Measurements from ENCODE around the gene FYB1. TPM values are rescaled to one million over a fixed set of nuclear protein-coding genes. Genes with fewer than 3 reads are reported as not detected.

The FYB1 gene
- not detected in 2 replicates for total RNA-seq (2014; rRNA removed; shearing (Covaris generic))

- no peak for DNase-seq
- H3K27me3 ChIP-seq (ENCODE audit: control insufficient read depth, insufficient read depth, low read length): no peaks in the 10 kb centered on the region
- no peaks in the 10 kb centered on the region for H3K36me3 ChIP-seq (replicated peaks; ENCODE audit: control insufficient read depth, insufficient read depth, low read length)
- H3K4me3 ChIP-seq (ENCODE audit: insufficient read depth, low read depth, low read length): no peak within 1 kb of the TSS
Measured at GRCh38 chr5:39219437-39219836, at the start of gene FYB1. Gene FYB1 (minus strand): TSS chr5:39219563. CDS start chr5:39202960, 16,603 bp downstream.

GRCh38 chr5:39267186-39267585 is 47.8 kb upstream of the FYB1 start:
- no peak overlapping the region for H3K4me3 ChIP-seq (ENCODE audit: insufficient read depth, low read depth, low read length)
- DNase-seq: no peak
- H3K27me3 ChIP-seq (ENCODE audit: control insufficient read depth, insufficient read depth, low read length): no peaks in the 10 kb centered on the region
- no peaks in the 10 kb centered on the region for H3K36me3 ChIP-seq (replicated peaks; ENCODE audit: control insufficient read depth, insufficient read depth, low read length)

- Histone ChIP-seq H3K36me3 (replicated peaks; ENCODE audit: control insufficient read depth, insufficient read depth, low read length) (no peaks in the 10 kb centered on the region), H3K4me3 (ENCODE audit: insufficient read depth, low read depth, low read length) (no peak overlapping the region), H3K27me3 (ENCODE audit: control insufficient read depth, insufficient read depth, low read length) (no peaks in the 10 kb centered on the region)
- no peak for DNase-seq
Measured at GRCh38 chr5:39266442-39266841, 47.1 kb upstream of the FYB1 start.

GRCh38 chr5:39264528-39264927 is 45.2 kb upstream of the FYB1 start:
- Histone ChIP-seq H3K36me3 (replicated peaks; ENCODE audit: control insufficient read depth, insufficient read depth, low read length) (no peaks in the 10 kb centered on the region), H3K27me3 (ENCODE audit: control insufficient read depth, insufficient read depth, low read length) (no peaks in the 10 kb centered on the region), H3K4me3 (ENCODE audit: insufficient read depth, low read depth, low read length) (no peak overlapping the region)
- no peak for DNase-seq

- no peaks in the 10 kb centered on the region for H3K27me3 ChIP-seq (ENCODE audit: control insufficient read depth, insufficient read depth, low read length)
- no peak overlapping the region for H3K4me3 ChIP-seq (ENCODE audit: insufficient read depth, low read depth, low read length)
- no peaks in the 10 kb centered on the region for H3K36me3 ChIP-seq (replicated peaks; ENCODE audit: control insufficient read depth, insufficient read depth, low read length)
- no peak for DNase-seq
Measured at GRCh38 chr5:39262981-39263380, 43.6 kb upstream of the FYB1 start.

GRCh38 chr5:39260095-39260494 is 40.7 kb upstream of the FYB1 start:
- H3K4me3 ChIP-seq (ENCODE audit: insufficient read depth, low read depth, low read length): no peak overlapping the region
- H3K36me3 ChIP-seq (replicated peaks; ENCODE audit: control insufficient read depth, insufficient read depth, low read length): no peaks in the 10 kb centered on the region
- H3K27me3 ChIP-seq (ENCODE audit: control insufficient read depth, insufficient read depth, low read length): no peaks in the 10 kb centered on the region
- no peak for DNase-seq

GRCh38 chr5:39257554-39257953 is 38.2 kb upstream of the FYB1 start:
- Histone ChIP-seq H3K4me3 (ENCODE audit: insufficient read depth, low read depth, low read length) (no peak overlapping the region), H3K27me3 (ENCODE audit: control insufficient read depth, insufficient read depth, low read length) (no peaks in the 10 kb centered on the region), H3K36me3 (replicated peaks; ENCODE audit: control insufficient read depth, insufficient read depth, low read length) (no peaks in the 10 kb centered on the region)
- no peak for DNase-seq

- H3K4me3 ChIP-seq (ENCODE audit: insufficient read depth, low read depth, low read length): no peak overlapping the region
- no peak for DNase-seq
- no peaks in the 10 kb centered on the region for H3K36me3 ChIP-seq (replicated peaks; ENCODE audit: control insufficient read depth, insufficient read depth, low read length)
- no peaks in the 10 kb centered on the region for H3K27me3 ChIP-seq (ENCODE audit: control insufficient read depth, insufficient read depth, low read length)
Measured at GRCh38 chr5:39256477-39257235, 37.3 kb upstream of the FYB1 start.

GRCh38 chr5:39255406-39255805 is 36.0 kb upstream of the FYB1 start:
- no peak for DNase-seq
- no peaks in the 10 kb centered on the region for H3K27me3 ChIP-seq (ENCODE audit: control insufficient read depth, insufficient read depth, low read length)
- H3K4me3 ChIP-seq (ENCODE audit: insufficient read depth, low read depth, low read length): no peak overlapping the region
- no peaks in the 10 kb centered on the region for H3K36me3 ChIP-seq (replicated peaks; ENCODE audit: control insufficient read depth, insufficient read depth, low read length)

GRCh38 chr5:39254671-39255070 is 35.3 kb upstream of the FYB1 start:
- no peaks in the 10 kb centered on the region for H3K36me3 ChIP-seq (replicated peaks; ENCODE audit: control insufficient read depth, insufficient read depth, low read length)
- no peak overlapping the region for H3K4me3 ChIP-seq (ENCODE audit: insufficient read depth, low read depth, low read length)
- no peak for DNase-seq
- H3K27me3 ChIP-seq (ENCODE audit: control insufficient read depth, insufficient read depth, low read length): no peaks in the 10 kb centered on the region

- no peaks in the 10 kb centered on the region for H3K27me3 ChIP-seq (ENCODE audit: control insufficient read depth, insufficient read depth, low read length)
- H3K4me3 ChIP-seq (ENCODE audit: insufficient read depth, low read depth, low read length): no peak overlapping the region
- DNase-seq: no peak
- no peaks in the 10 kb centered on the region for H3K36me3 ChIP-seq (replicated peaks; ENCODE audit: control insufficient read depth, insufficient read depth, low read length)
Measured at GRCh38 chr5:39253196-39253595, 33.8 kb upstream of the FYB1 start.

GRCh38 chr5:39249564-39250274 is 30.4 kb upstream of the FYB1 start:
- no peak for DNase-seq
- Histone ChIP-seq H3K36me3 (replicated peaks; ENCODE audit: control insufficient read depth, insufficient read depth, low read length) (no peaks in the 10 kb centered on the region), H3K4me3 (ENCODE audit: insufficient read depth, low read depth, low read length) (no peak overlapping the region), H3K27me3 (ENCODE audit: control insufficient read depth, insufficient read depth, low read length) (no peaks in the 10 kb centered on the region)

GRCh38 chr5:39249069-39249468 is 29.7 kb upstream of the FYB1 start:
- Histone ChIP-seq H3K4me3 (ENCODE audit: insufficient read depth, low read depth, low read length) (no peak overlapping the region), H3K27me3 (ENCODE audit: control insufficient read depth, insufficient read depth, low read length) (no peaks in the 10 kb centered on the region), H3K36me3 (replicated peaks; ENCODE audit: control insufficient read depth, insufficient read depth, low read length) (no peaks in the 10 kb centered on the region)
- DNase-seq: no peak

GRCh38 chr5:39240750-39241149 is 21.4 kb upstream of the FYB1 start:
- Histone ChIP-seq H3K4me3 (ENCODE audit: insufficient read depth, low read depth, low read length) (no peak overlapping the region), H3K36me3 (replicated peaks; ENCODE audit: control insufficient read depth, insufficient read depth, low read length) (no peaks in the 10 kb centered on the region)
- DNase-seq: no peak

GRCh38 chr5:39238366-39239105 is 19.2 kb upstream of the FYB1 start:
- Histone ChIP-seq H3K4me3 (ENCODE audit: insufficient read depth, low read depth, low read length) (no peak overlapping the region), H3K36me3 (replicated peaks; ENCODE audit: control insufficient read depth, insufficient read depth, low read length) (no peaks in the 10 kb centered on the region), H3K27me3 (ENCODE audit: control insufficient read depth, insufficient read depth, low read length) (no peaks in the 10 kb centered on the region)
- DNase-seq: no peak

More at GRCh38 chr5:39240750-39241149, 21.4 kb upstream of the FYB1 start:
- no peaks in the 10 kb centered on the region for H3K27me3 ChIP-seq (ENCODE audit: control insufficient read depth, insufficient read depth, low read length)
